H9 (cell line): ENCODE measurements around the gene PACS1. TPM values are rescaled to one million over a fixed set of nuclear protein-coding genes. Genes with fewer than 3 reads are reported as not detected.

ENCODE experiments used
- DNase-seq: peaks from one replicate; pipeline ENCODE4 v3.0.0-alpha.2; 2017
- H2AFZ ChIP-seq: one replicate; pipeline ENCODE4 v1.6.1; 2013; ENCODE audit warnings: mild to moderate bottlenecking, low read length, control low read depth, moderate library complexity
- H2AK5ac ChIP-seq: 2 replicates; pipeline ENCODE4 v1.6.1; 2013; ENCODE audit warnings: low read length, control low read depth, mixed read lengths; ENCODE audit not compliant: insufficient read length
- H2BK120ac ChIP-seq: one replicate; pipeline ENCODE4 v1.6.1; 2013; ENCODE audit warnings: low read depth, mild to moderate bottlenecking, low read length, control low read depth, inconsistent platforms; ENCODE audit not compliant: poor library complexity, severe bottlenecking
- H2BK12ac ChIP-seq: 2 replicates; pipeline ENCODE4 v1.6.1; 2013; ENCODE audit warnings: low read length, control low read depth, mixed read lengths, low read depth; ENCODE audit not compliant: insufficient read length
- H2BK15ac ChIP-seq: 2 replicates; pipeline ENCODE4 v1.6.1; 2013; ENCODE audit warnings: low read depth, low read length, control low read depth
- H2BK20ac ChIP-seq: one replicate; pipeline ENCODE4 v1.6.1; 2013; ENCODE audit warnings: low read depth, mild to moderate bottlenecking, low read length, control low read depth, inconsistent platforms; ENCODE audit not compliant: poor library complexity, severe bottlenecking
- H2BK5ac ChIP-seq: 2 replicates; pipeline ENCODE4 v1.6.1; 2013; ENCODE audit warnings: low read length, control low read depth, mixed read lengths; ENCODE audit not compliant: insufficient read length
- H3K14ac ChIP-seq: 2 replicates; pipeline ENCODE4 v1.6.1; 2013; ENCODE audit warnings: low read length, control low read depth; ENCODE audit not compliant: insufficient read depth
- H3K18ac ChIP-seq: 2 replicates; pipeline ENCODE4 v1.6.1; 2013; ENCODE audit warnings: low read depth, mild to moderate bottlenecking, mixed read lengths, low read length, control low read depth; ENCODE audit not compliant: insufficient read length
- H3K23ac ChIP-seq: 2 replicates; pipeline ENCODE4 v1.6.1; 2013; ENCODE audit warnings: low read length, control low read depth, mixed read lengths, low read depth; ENCODE audit not compliant: insufficient read length
- H3K23me2 ChIP-seq: 2 replicates; pipeline ENCODE4 v1.6.1; 2013; ENCODE audit warnings: low read depth, mild to moderate bottlenecking, mixed read lengths, low read length, control low read depth; ENCODE audit not compliant: insufficient read length, poor library complexity, severe bottlenecking
- H3K27ac ChIP-seq: 2 replicates; pipeline ENCODE4 v1.5.1; 2013; ENCODE audit warnings: low read length, control low read depth, mixed read lengths, low read depth; ENCODE audit not compliant: insufficient read length
- H3K27me3 ChIP-seq: 2 replicates; pipeline ENCODE4 v1.6.1; 2013; ENCODE audit warnings: low read length, control low read depth, inconsistent platforms; ENCODE audit not compliant: insufficient read depth
- H3K4ac ChIP-seq: 2 replicates; pipeline ENCODE4 v1.6.1; 2013; ENCODE audit warnings: low read depth, mild to moderate bottlenecking, control low read depth, inconsistent platforms, low read length, moderate library complexity
- H3K4me1 ChIP-seq: 2 replicates; pipeline ENCODE4 v1.6.1; 2013; ENCODE audit warnings: low read length, control low read depth, inconsistent platforms; ENCODE audit not compliant: insufficient read depth
- H3K4me2 ChIP-seq: 2 replicates; pipeline ENCODE4 v1.6.1; 2013; ENCODE audit warnings: low read length, control low read depth, mixed read lengths; ENCODE audit not compliant: insufficient read length, insufficient read depth
- H3K56ac ChIP-seq: 2 replicates; pipeline ENCODE4 v1.6.1; 2013; ENCODE audit warnings: low read depth, mild to moderate bottlenecking, mixed read lengths, low read length, control low read depth; ENCODE audit not compliant: insufficient read length
- H3K79me1 ChIP-seq: 2 replicates; pipeline ENCODE4 v1.6.1; 2013; ENCODE audit warnings: low read depth, mild to moderate bottlenecking, moderate library complexity, low read length, control low read depth, inconsistent platforms; ENCODE audit not compliant: insufficient read depth, poor library complexity, severe bottlenecking
- H3K79me2 ChIP-seq: 2 replicates; pipeline ENCODE4 v1.6.1; 2013; ENCODE audit warnings: low read length, control low read depth, inconsistent platforms; ENCODE audit not compliant: insufficient read depth
- H3K9ac ChIP-seq: 2 replicates; pipeline ENCODE4 v1.6.1; 2013; ENCODE audit warnings: low read length, control low read depth, mixed read lengths; ENCODE audit not compliant: insufficient read length; ENCODE audit errors: extremely low read depth
- H3K9me3 ChIP-seq: one replicate; pipeline ENCODE4 v1.6.1; 2013; ENCODE audit warnings: low read depth, low read length, inconsistent platforms; ENCODE audit not compliant: control insufficient read depth
- H3T11ph ChIP-seq: one replicate; pipeline ENCODE4 v1.6.1; 2013; ENCODE audit warnings: mild to moderate bottlenecking, low read length, control low read depth, inconsistent platforms
- H4K20me1 ChIP-seq: one replicate; pipeline ENCODE4 v1.6.1; 2013; ENCODE audit not compliant: control insufficient read depth, insufficient read length, insufficient read depth
- H4K5ac ChIP-seq: 2 replicates; pipeline ENCODE4 v1.6.1; 2013; ENCODE audit warnings: low read depth, mild to moderate bottlenecking, mixed read lengths, low read length, control low read depth; ENCODE audit not compliant: insufficient read length
- H4K8ac ChIP-seq: replicated peaks from 2 replicates; pipeline ENCODE4 v1.6.1; 2013; ENCODE audit warnings: low read length, control low read depth, mixed read lengths, low read depth; ENCODE audit not compliant: insufficient read length
- H4K91ac ChIP-seq: 2 replicates; pipeline ENCODE4 v1.6.1; 2013; ENCODE audit warnings: low read depth, mild to moderate bottlenecking, moderate library complexity, mixed read lengths, low read length, control low read depth; ENCODE audit not compliant: insufficient read length
- H3K27ac Mint-ChIP-seq, 3 experiments: 2 replicates in 2 of 3; 3 replicates in 1 of 3; pipeline ENCODE4 v1.8.0; 2020 to 2021; ENCODE audit warnings: mixed read lengths in 3 of 3, mild to moderate bottlenecking in 1 of 3, moderate library complexity in 1 of 3
- H3K27me3 Mint-ChIP-seq: 2 replicates; pipeline ENCODE4 v1.8.0; 2021; ENCODE audit warnings: low read depth, mild to moderate bottlenecking, moderate library complexity, mixed read lengths
- H3K36me3 Mint-ChIP-seq, 3 experiments: 2 replicates in 2 of 3; 3 replicates in 1 of 3; pipeline ENCODE4 v1.8.0; 2020 to 2021; ENCODE audit warnings: low read depth in 3 of 3, mixed read lengths in 3 of 3; ENCODE audit not compliant: insufficient read depth in 1 of 3
- H3K4me1 Mint-ChIP-seq, 2 experiments: 2 replicates each; pipeline ENCODE4 v1.8.0; 2020; ENCODE audit warnings: mixed read lengths in 2 of 2
- H3K4me3 Mint-ChIP-seq, 2 experiments: 2 replicates in 1 of 2; 3 replicates in 1 of 2; pipeline ENCODE4 v1.8.0; 2020 to 2021; ENCODE audit warnings: mild to moderate bottlenecking in 2 of 2, mixed read lengths in 2 of 2, moderate library complexity in 1 of 2
- H3K9me3 Mint-ChIP-seq, 2 experiments: 2 replicates in 1 of 2; 3 replicates in 1 of 2; pipeline ENCODE4 v1.8.0; 2020; ENCODE audit warnings: mild to moderate bottlenecking in 2 of 2, mixed read lengths in 2 of 2, moderate library complexity in 1 of 2
- CTCF ChIP-seq: fragments of 200-600 bp; sonication (generic); conservative IDR thresholded peaks from 3 replicates; pipeline ENCODE4 v1.8.0; 2021; ENCODE audit warnings: antibody characterized with exemption, mild to moderate bottlenecking
- WGBS: extraction: QIAGEN DNeasy Blood & Tissue Kit; methylation state at CpG from one replicate; pipeline ENCODE4 v1.1.7; 2013; ENCODE audit warnings: missing lambda C conversion rate, low lambda C conversion rate, mixed read lengths; ENCODE audit not compliant: insufficient read length; ENCODE audit errors: extremely low coverage; 5-methylcytosine and 5-hydroxymethylcytosine counted together
- total RNA-seq: library from RNA; stranded (reverse); gene quantifications from 2 replicates; pipeline ENCODE4 v1.2.1, GENCODE V29; 2021

PACS1 gene
- total RNA-seq, 1 experiment from 2014 or later, result 35.5 TPM

GRCh38 chr11:66289548-66290329, 219.7 kb downstream of the PACS1 start:
- H3K23ac ChIP-seq, result no peak overlapping the region
- H2BK5ac ChIP-seq, result no peak overlapping the region
- no peaks in the 10 kb centered on the region for H3K79me1 ChIP-seq
- WGBS, result no CpG with 5 or more reads among the region's 36 CpGs
- H4K20me1 ChIP-seq, result no peaks in the 10 kb centered on the region
- H3K79me2 ChIP-seq, result peaks cover 1% of the 10 kb centered on the region; the same call in 1 of the 2 replicates
- H3K4me1 ChIP-seq, result peaks cover 6% of the 10 kb centered on the region
- H4K91ac ChIP-seq, result no peak overlapping the region
- no peaks in the 10 kb centered on the region; a peak in 1 of 5 replicates for H3K9me3 Mint-ChIP-seq
- peak; percentile 93 for DNase-seq
- no peak overlapping the region for H4K5ac ChIP-seq
- no peak overlapping the region for H3K14ac ChIP-seq
- H3K4me2 ChIP-seq, result peak overlapping the region; percentile 62
- no peak overlapping the region for H3K56ac ChIP-seq
- H3K27me3 Mint-ChIP-seq, result peaks cover 37% of the 10 kb centered on the region
- H2BK120ac ChIP-seq, result no peak overlapping the region
- peaks cover 18 to 23% of the 10 kb centered on the region in 2 experiments for H3K4me1 Mint-ChIP-seq
- H3T11ph ChIP-seq, result no peak overlapping the region
- H3K27ac ChIP-seq, result no peak overlapping the region
- peaks cover 13% of the 10 kb centered on the region for H3K23me2 ChIP-seq
- H2BK12ac ChIP-seq, result no peak overlapping the region
- H2AFZ ChIP-seq, result no peak overlapping the region
- no peak overlapping the region for H2BK20ac ChIP-seq
- H3K27me3 ChIP-seq, result peaks cover 8% of the 10 kb centered on the region; the same call in 1 of the 2 replicates
- no peak overlapping the region for H3K4ac ChIP-seq
- no peak overlapping the region for H4K8ac ChIP-seq
- H3K9ac ChIP-seq, result no peak overlapping the region
- H3K18ac ChIP-seq, result no peak overlapping the region
- H3K9me3 ChIP-seq, result no peaks in the 10 kb centered on the region
- no peak overlapping the region for H2AK5ac ChIP-seq
- no peak for TF ChIP-seq CTCF
- H3K4me3 Mint-ChIP-seq, result peak overlapping the region; percentile 86 to 91
- no peak overlapping the region for H2BK15ac ChIP-seq
- H3K27ac Mint-ChIP-seq, result peak overlapping the region; percentile 93 to 96 (median 95)
- H3K36me3 Mint-ChIP-seq, result peaks cover under 1 to 3% (median 2%) of the 10 kb centered on the region in 3 experiments; a peak in 6 of 7 replicates
